Neutrophil (primary cell): ENCODE data around the gene PPM1A.

ENCODE experiments used
- H3K27ac ChIP-seq: fragments of 200-600 bp; sonication (generic); 2 replicates; pipeline ENCODE4 v1.5.1; 2016; ENCODE audit warnings: mild to moderate bottlenecking, moderate library complexity
- H3K27me3 ChIP-seq: fragments of 200-600 bp; sonication (generic); 2 replicates; pipeline ENCODE4 v1.6.0; 2016; ENCODE audit warnings: mild to moderate bottlenecking
- H3K36me3 ChIP-seq: fragments of 200-600 bp; sonication (generic); 2 replicates; pipeline ENCODE4 v1.5.1; 2017
- H3K4me1 ChIP-seq, 2 experiments: fragments of 200-600 bp in 1 of 2; sonication (generic) in 1 of 2; 1 replicate in 1 of 2; 2 replicates in 1 of 2; pipeline versions ENCODE4 v1.5.1 to v1.6.1; 2013 to 2016; ENCODE audit warnings: low read depth in 1 of 2, low read length in 1 of 2, mild to moderate bottlenecking in 1 of 2, moderate library complexity in 1 of 2; ENCODE audit not compliant: control insufficient read depth in 1 of 2, insufficient read depth in 1 of 2
- H3K4me3 ChIP-seq, 2 experiments: fragments of 200-600 bp in 1 of 2; sonication (generic) in 1 of 2; 1 replicate in 1 of 2; 2 replicates in 1 of 2; pipeline ENCODE4 v1.5.1; 2013 to 2016; ENCODE audit warnings: low read depth in 1 of 2, low read length in 1 of 2, mild to moderate bottlenecking in 1 of 2, moderate library complexity in 1 of 2
- H3K9me3 ChIP-seq: fragments of 200-600 bp; sonication (generic); 2 replicates; pipeline ENCODE4 v1.5.1; 2016
- CTCF ChIP-seq: fragments of 200-600 bp; sonication (generic); IDR thresholded peaks from 2 replicates; pipeline ENCODE4 v1.5.1; 2016; ENCODE audit warnings: antibody characterized with exemption

PPM1A gene

DNA sequence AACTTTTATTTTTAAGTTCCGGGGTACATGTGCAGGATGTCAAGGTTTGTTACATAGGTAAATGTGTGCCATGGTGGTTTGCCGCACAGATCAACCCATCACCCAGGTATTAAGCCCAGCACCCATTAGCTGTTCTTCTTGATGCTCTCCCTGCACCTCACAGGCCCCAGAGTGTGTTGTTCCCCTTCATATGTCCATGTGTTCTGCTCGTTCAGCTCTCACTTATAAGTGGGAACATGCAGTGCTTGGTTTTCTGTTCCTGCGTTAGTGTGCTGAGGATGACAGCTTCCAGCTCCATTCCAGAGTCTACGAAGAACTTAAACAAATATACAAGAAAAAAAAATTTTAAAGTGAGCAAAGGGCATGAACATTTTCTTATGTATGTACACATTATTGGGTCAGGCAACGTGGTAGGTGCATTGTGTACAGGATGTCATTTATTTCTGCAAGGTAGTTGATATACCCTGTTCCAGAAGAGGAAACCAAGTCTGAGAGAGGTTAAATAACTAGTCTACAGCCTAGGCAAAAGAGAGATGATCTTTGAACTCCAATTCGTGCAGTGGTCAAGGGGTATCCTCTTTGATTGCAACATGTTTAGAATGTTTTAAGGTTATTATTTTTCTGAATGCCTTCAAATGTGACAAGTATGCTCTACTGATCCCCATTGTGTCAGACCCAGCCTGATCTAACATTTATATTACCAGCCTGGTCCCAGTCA is 8.7 kb upstream of the PPM1A start:
- H3K4me3 ChIP-seq: no peak overlapping the region
- H3K27ac ChIP-seq: no peak overlapping the region
- H3K36me3 ChIP-seq: no peaks in the 10 kb centered on the region
- no peak for TF ChIP-seq CTCF
- no peaks in the 10 kb centered on the region for H3K9me3 ChIP-seq
- peaks cover 0 to 15% of the 10 kb centered on the region in 2 experiments for H3K4me1 ChIP-seq
- no peaks in the 10 kb centered on the region for H3K27me3 ChIP-seq

GRCh38 chr14:60241091-60241490 is 7.9 kb upstream of the PPM1A start:
- H3K36me3 ChIP-seq: no peaks in the 10 kb centered on the region
- no peak for TF ChIP-seq CTCF
- peaks cover 3 to 20% of the 10 kb centered on the region in 2 experiments for H3K4me1 ChIP-seq
- no peaks in the 10 kb centered on the region for H3K27me3 ChIP-seq
- no peak overlapping the region for H3K27ac ChIP-seq
- H3K9me3 ChIP-seq: no peaks in the 10 kb centered on the region
- no peak overlapping the region for H3K4me3 ChIP-seq

DNA sequence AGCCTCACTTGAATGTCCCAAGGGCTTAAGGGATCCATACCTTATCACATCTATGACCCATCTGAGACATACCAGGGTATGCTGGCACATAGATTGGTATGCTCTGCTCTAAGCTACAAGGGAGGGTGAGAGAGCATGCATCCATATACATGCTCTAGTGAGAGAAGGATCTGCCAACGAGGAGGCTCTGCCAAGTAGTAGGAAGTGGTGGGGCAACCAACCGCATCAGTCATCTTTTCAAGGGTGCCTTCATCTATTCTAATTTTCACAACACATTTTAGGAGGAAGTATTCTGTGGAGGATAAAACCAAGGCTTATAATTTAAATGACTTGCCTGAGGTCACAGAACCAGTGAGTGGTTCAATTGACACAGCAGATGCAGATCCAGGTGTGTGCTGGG is 6.6 kb upstream of the PPM1A start:
- Histone ChIP-seq H3K4me1 (peaks cover 13 to 31% of the 10 kb centered on the region in 2 experiments), H3K4me3 (no peak overlapping the region), H3K27ac (peak overlapping the region; percentile 47), H3K9me3 (no peaks in the 10 kb centered on the region), H3K36me3 (no peaks in the 10 kb centered on the region), H3K27me3 (no peaks in the 10 kb centered on the region)
- no peak for TF ChIP-seq CTCF

DNA sequence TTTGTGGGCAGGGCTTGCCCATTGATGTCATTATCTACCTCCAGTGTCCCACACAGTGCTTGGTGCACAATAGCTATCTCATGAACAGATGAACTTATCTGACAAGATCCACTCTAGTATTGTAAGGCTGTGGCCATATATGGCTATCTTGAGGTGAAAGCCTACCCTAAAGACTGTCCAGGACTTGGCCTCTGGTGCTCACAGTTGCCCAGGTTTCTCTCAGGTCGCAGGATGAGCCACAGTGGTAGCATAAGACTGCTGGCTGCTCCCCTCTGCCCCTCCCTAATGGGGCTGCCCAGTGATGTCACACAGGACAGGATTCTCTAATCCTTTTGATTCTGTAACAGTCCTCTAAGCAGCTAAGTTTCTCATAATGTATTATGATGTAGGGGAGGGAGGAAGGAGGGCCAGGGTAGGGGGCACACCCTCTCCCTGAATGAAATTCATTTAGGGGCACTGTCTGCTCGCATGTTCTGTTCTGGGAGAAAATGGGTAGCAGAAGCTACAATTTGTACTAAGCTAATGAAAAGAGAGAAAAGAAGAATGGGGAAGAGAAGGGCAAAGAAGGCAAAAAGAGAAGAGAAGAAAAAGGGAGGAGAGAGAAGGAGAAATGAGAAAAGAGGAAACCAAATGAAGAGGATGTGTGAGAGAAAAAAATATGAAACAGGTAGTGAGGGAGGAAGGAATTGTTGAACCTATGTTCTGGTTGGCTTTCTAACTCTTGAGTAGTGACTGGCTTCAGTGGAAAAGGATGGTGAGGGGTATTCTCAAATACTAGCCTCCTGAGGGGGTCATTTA is 3.4 kb upstream of the PPM1A start:
- H3K27me3 ChIP-seq: no peaks in the 10 kb centered on the region
- no peaks in the 10 kb centered on the region for H3K36me3 ChIP-seq
- peaks cover 32 to 41% of the 10 kb centered on the region in 2 experiments for H3K4me1 ChIP-seq
- no peaks in the 10 kb centered on the region for H3K9me3 ChIP-seq
- peak overlapping the region; percentile 53 for H3K27ac ChIP-seq
- no peak for TF ChIP-seq CTCF
- no peak overlapping the region for H3K4me3 ChIP-seq

GRCh38 chr14:60247994-60248696 is 876 bp upstream of the PPM1A start:
- Histone ChIP-seq H3K4me1 (peaks cover 50 to 52% of the 10 kb centered on the region in 2 experiments), H3K4me3 (peak overlapping the region; percentile 93 to 96), H3K27me3 (no peaks in the 10 kb centered on the region), H3K9me3 (no peaks in the 10 kb centered on the region), H3K36me3 (no peaks in the 10 kb centered on the region), H3K27ac (peak overlapping the region; percentile 99)
- peak; percentile 12 for TF ChIP-seq CTCF
